ENCODE measurements around the gene ATG16L2.
"Not testable (repeated sequence)": the region's sequence is repeated elsewhere in the genome, so short reads cannot be mapped to it uniquely, and the experiment has no call there.

ATG16L2 gene

GRCh38 chr11:72805216-72805615, 9.0 kb upstream of the ATG16L2 start:
- no peak for FAIRE-seq

GRCh38 chr11:72806378-72806777, 7.8 kb upstream of the ATG16L2 start:
- not testable (repeated sequence) for FAIRE-seq

GRCh38 chr11:72807021-72807693, 7.1 kb upstream of the ATG16L2 start:
- FAIRE-seq = no peak

- FAIRE-seq = no peak
Observed at GRCh38 chr11:72807792-72808191, 6.4 kb upstream of the ATG16L2 start.

GRCh38 chr11:72808331-72808798, 5.8 kb upstream of the ATG16L2 start:
- no peak for FAIRE-seq

- not testable (repeated sequence) for FAIRE-seq
Observed at GRCh38 chr11:72811686-72812085, 2.5 kb upstream of the ATG16L2 start.

GRCh38 chr11:72812604-72812966, 1.6 kb upstream of the ATG16L2 start:
- FAIRE-seq = no peak

GRCh38 chr11:72812967-72813739, 1.1 kb upstream of the ATG16L2 start:
- FAIRE-seq = no peak

GRCh38 chr11:72813740-72814285, 398 bp upstream of the ATG16L2 start:
- no peak for FAIRE-seq

GRCh38 chr11:72815110-72815618, 953 bp downstream of the ATG16L2 start:
- no peak for FAIRE-seq

GRCh38 chr11:72816404-72816990, 2.3 kb downstream of the ATG16L2 start:
- no peak for FAIRE-seq

- no peak for FAIRE-seq
Observed at GRCh38 chr11:72817966-72818365, 3.8 kb downstream of the ATG16L2 start.

- FAIRE-seq = no peak
Observed at GRCh38 chr11:72818971-72819370, 4.8 kb downstream of the ATG16L2 start.

GRCh38 chr11:72820439-72821139, 6.4 kb downstream of the ATG16L2 start:
- no peak for FAIRE-seq

- no peak for FAIRE-seq
Observed at GRCh38 chr11:72821221-72821919, 7.2 kb downstream of the ATG16L2 start.

GRCh38 chr11:72821920-72822799, 7.9 kb downstream of the ATG16L2 start:
- FAIRE-seq = no peak

- FAIRE-seq = no peak
Observed at GRCh38 chr11:72823105-72823804, 9.0 kb downstream of the ATG16L2 start.

- no peak for FAIRE-seq
Observed at GRCh38 chr11:72824020-72824419, 9.8 kb downstream of the ATG16L2 start.

- no peak for FAIRE-seq
Observed at GRCh38 chr11:72824811-72825505, 10.7 kb downstream of the ATG16L2 start.

- no peak for FAIRE-seq
Observed at GRCh38 chr11:72825661-72826060, 11.4 kb downstream of the ATG16L2 start.
